ENCODE data around the gene CTNND2.

Gene CTNND2

GRCh38 chr5:11557063-11557462 lies 347.2 kb downstream of the CTNND2 start:
- Histone ChIP-seq H2AFZ (ENCODE audit: low read depth) (no peak overlapping the region), H4K20me1 (ENCODE audit: insufficient read depth) (no peaks in the 10 kb centered on the region), H3K79me2 (ENCODE audit: insufficient read depth, low read depth) (no peaks in the 10 kb centered on the region), H3K4me2 (no peak overlapping the region), H3K9ac (no peak overlapping the region), H3K4me1 (ENCODE audit: low read depth, poor library complexity, severe bottlenecking) (no peaks in the 10 kb centered on the region), H3K27me3 (ENCODE audit: insufficient read depth, low read depth) (no peaks in the 10 kb centered on the region), H3K36me3 (ENCODE audit: insufficient read depth) (no peaks in the 10 kb centered on the region), H3K27ac (no peak overlapping the region), H3K4me3 (IDR thresholded peaks at IDR 0.05; ENCODE audit: insufficient read depth, low read depth, low read length) (no peak overlapping the region)
- no peak for TF ChIP-seq CTCF (conservative IDR thresholded peaks at IDR 0.05; ENCODE audit: low read depth, low read length)

GRCh38 chr5:11555171-11555570 lies 349.1 kb downstream of the CTNND2 start:
- no peak for TF ChIP-seq CTCF (conservative IDR thresholded peaks at IDR 0.05; ENCODE audit: low read depth, low read length)
- Histone ChIP-seq H3K4me2 (no peak overlapping the region), H3K4me1 (ENCODE audit: low read depth, poor library complexity, severe bottlenecking) (no peaks in the 10 kb centered on the region), H2AFZ (ENCODE audit: low read depth) (no peak overlapping the region), H4K20me1 (ENCODE audit: insufficient read depth) (no peaks in the 10 kb centered on the region), H3K9ac (no peak overlapping the region), H3K27me3 (ENCODE audit: insufficient read depth, low read depth) (no peaks in the 10 kb centered on the region), H3K27ac (no peak overlapping the region), H3K4me3 (IDR thresholded peaks at IDR 0.05; ENCODE audit: insufficient read depth, low read depth, low read length) (no peak overlapping the region), H3K79me2 (ENCODE audit: insufficient read depth, low read depth) (no peaks in the 10 kb centered on the region), H3K36me3 (ENCODE audit: insufficient read depth) (no peaks in the 10 kb centered on the region)

- H3K9ac ChIP-seq, result no peak overlapping the region
- H4K20me1 ChIP-seq (ENCODE audit: insufficient read depth), result no peaks in the 10 kb centered on the region
- no peak overlapping the region for H3K27ac ChIP-seq
- H3K27me3 ChIP-seq (ENCODE audit: insufficient read depth, low read depth), result no peaks in the 10 kb centered on the region
- H2AFZ ChIP-seq (ENCODE audit: low read depth), result no peak overlapping the region
- no peak overlapping the region for H3K4me3 ChIP-seq (IDR thresholded peaks at IDR 0.05; ENCODE audit: insufficient read depth, low read depth, low read length)
- no peak for TF ChIP-seq CTCF (conservative IDR thresholded peaks at IDR 0.05; ENCODE audit: low read depth, low read length)
- H3K36me3 ChIP-seq (ENCODE audit: insufficient read depth), result no peaks in the 10 kb centered on the region
- no peaks in the 10 kb centered on the region for H3K4me1 ChIP-seq (ENCODE audit: low read depth, poor library complexity, severe bottlenecking)
- no peaks in the 10 kb centered on the region for H3K79me2 ChIP-seq (ENCODE audit: insufficient read depth, low read depth)
- H3K4me2 ChIP-seq, result no peak overlapping the region
These were observed 356.5 kb downstream of the CTNND2 start for GRCh38 chr5:11547730-11548129.

GRCh38 chr5:11547140-11547539 lies 357.1 kb downstream of the CTNND2 start:
- Histone ChIP-seq H4K20me1 (ENCODE audit: insufficient read depth) (no peaks in the 10 kb centered on the region), H3K36me3 (ENCODE audit: insufficient read depth) (no peaks in the 10 kb centered on the region), H3K4me3 (IDR thresholded peaks at IDR 0.05; ENCODE audit: insufficient read depth, low read depth, low read length) (no peak overlapping the region), H3K4me2 (no peak overlapping the region), H3K9ac (no peak overlapping the region), H2AFZ (ENCODE audit: low read depth) (no peak overlapping the region), H3K4me1 (ENCODE audit: low read depth, poor library complexity, severe bottlenecking) (no peaks in the 10 kb centered on the region), H3K27ac (no peak overlapping the region), H3K79me2 (ENCODE audit: insufficient read depth, low read depth) (no peaks in the 10 kb centered on the region), H3K27me3 (ENCODE audit: insufficient read depth, low read depth) (no peaks in the 10 kb centered on the region)
- no peak for TF ChIP-seq CTCF (conservative IDR thresholded peaks at IDR 0.05; ENCODE audit: low read depth, low read length)

- no peaks in the 10 kb centered on the region for H3K36me3 ChIP-seq (ENCODE audit: insufficient read depth)
- H3K79me2 ChIP-seq (ENCODE audit: insufficient read depth, low read depth), result no peaks in the 10 kb centered on the region
- no peak overlapping the region for H3K9ac ChIP-seq
- H3K4me1 ChIP-seq (ENCODE audit: low read depth, poor library complexity, severe bottlenecking), result no peaks in the 10 kb centered on the region
- no peak for TF ChIP-seq CTCF (conservative IDR thresholded peaks at IDR 0.05; ENCODE audit: low read depth, low read length)
- H4K20me1 ChIP-seq (ENCODE audit: insufficient read depth), result no peaks in the 10 kb centered on the region
- H3K4me2 ChIP-seq, result no peak overlapping the region
- no peak overlapping the region for H2AFZ ChIP-seq (ENCODE audit: low read depth)
- no peak overlapping the region for H3K4me3 ChIP-seq (IDR thresholded peaks at IDR 0.05; ENCODE audit: insufficient read depth, low read depth, low read length)
- H3K27ac ChIP-seq, result no peak overlapping the region
- H3K27me3 ChIP-seq (ENCODE audit: insufficient read depth, low read depth), result no peaks in the 10 kb centered on the region
These were observed 364.1 kb downstream of the CTNND2 start for GRCh38 chr5:11540112-11540511.

Measured in KMS-11 (cell line).